K562 (cell line): ENCODE results near the gene RXFP1. TPM values are rescaled to one million over a fixed set of nuclear protein-coding genes. Genes with fewer than 3 reads are reported as not detected.
A peak's percentile ranks its signal among the peaks of the same experiment; 100 is the strongest.

Source experiments
- ATAC-seq: fragments of 200-7000 bp; cut with Tn5 transposase; 3 replicates; pipeline ENCODE4 v1.9.1; 2020; ENCODE audit warnings: moderate library complexity
- BruUV-seq: library from RNA; stranded (reverse); fragments of 400-500 nt; replicated peaks from 2 replicates; lab custom pipeline; 2021; lab: Mats Ljungman, UMichigan
- CTCF ChIA-PET: fragments of 300-600 bp; formaldehyde crosslinking; extraction: SDS; loops from one replicate; lab custom pipeline; 2021; ENCODE audit warnings: low intra/inter-chr PET ratio; lab: Yijun Ruan, JAX
- POLR2A ChIA-PET: fragments of 300-600, 350-650 bp; sonication (Branson Sonifier 250); formaldehyde crosslinking; extraction: SDS; loops from one replicate; lab custom pipeline; 2021; ENCODE audit warnings: antibody characterized with exemption, inconsistent platforms; lab: Yijun Ruan, JAX
- DNase-seq, 4 experiments: peaks; one replicate each; pipeline versions ENCODE4 v3.0.0 to v3.0.0-alpha.2; 2011 to 2018; ENCODE audit warnings: low spot score in 3 of 4, mixed read lengths in 3 of 4; ENCODE audit errors: extremely low read depth in 1 of 4
- FAIRE-seq: peaks from 2 replicates; lab custom pipeline; 2011; peaks lifted over from hg19 to GRCh38; lab: Jason Lieb, UNC
- H2AFZ ChIP-seq: 2 replicates; pipeline ENCODE4 v1.6.0; 2011; ENCODE audit warnings: low read depth, low read length, control low read depth, inconsistent platforms
- H3K27ac ChIP-seq: fragments of 200-600 bp; 3 replicates; pipeline ENCODE4 v1.8.0; 2011; ENCODE audit warnings: low read depth, mild to moderate bottlenecking, control low read depth, inconsistent platforms, low read length, moderate library complexity, mixed read lengths; ENCODE audit errors: extremely low read depth
- H3K27me3 ChIP-seq, 2 experiments: fragments of 300-600 bp in 1 of 2; 2 replicates in 1 of 2; 3 replicates in 1 of 2; pipeline versions ENCODE4 v1.6.0 to v1.8.0; 2011; ENCODE audit warnings: inconsistent platforms in 2 of 2, low read length in 2 of 2, mild to moderate bottlenecking in 1 of 2, mixed read lengths in 1 of 2, moderate library complexity in 1 of 2; ENCODE audit not compliant: control insufficient read depth in 2 of 2, insufficient read depth in 2 of 2
- H3K36me3 ChIP-seq: fragments of 300-600 bp; 3 replicates; pipeline ENCODE4 v1.8.0; 2011; ENCODE audit warnings: mild to moderate bottlenecking, low read length, inconsistent platforms; ENCODE audit not compliant: control insufficient read depth, insufficient read depth
- H3K4me1 ChIP-seq, 2 experiments: fragments of 200-600 bp in 1 of 2; replicated peaks in 1 of 2; 2 replicates in 1 of 2; 3 replicates in 1 of 2; pipeline versions ENCODE4 v1.5.1 to v1.8.0; 2011; ENCODE audit warnings: inconsistent platforms in 2 of 2, low read length in 2 of 2, mild to moderate bottlenecking in 1 of 2, mixed read lengths in 1 of 2, moderate library complexity in 1 of 2; ENCODE audit not compliant: control insufficient read depth in 2 of 2, insufficient read depth in 2 of 2
- H3K4me2 ChIP-seq: 2 replicates; pipeline ENCODE4 v1.6.1; 2011; ENCODE audit warnings: low read length, control low read depth, inconsistent platforms, mixed read lengths; ENCODE audit not compliant: insufficient read depth
- H3K4me3 ChIP-seq: fragments of 200-600 bp; sonication (generic), shearing (Covaris generic); 2 replicates; pipeline ENCODE4 v1.5.1; 2016; ENCODE audit warnings: control low read depth, inconsistent platforms
- H3K79me2 ChIP-seq: fragments of 200-600 bp; 3 replicates; pipeline ENCODE4 v1.8.0; 2011; ENCODE audit warnings: low read length, inconsistent platforms; ENCODE audit not compliant: control insufficient read depth, insufficient read depth
- H3K9ac ChIP-seq, 2 experiments: 2 replicates each; pipeline versions ENCODE4 v1.6.0 to v1.6.1; 2011; ENCODE audit warnings: low read depth in 2 of 2, low read length in 2 of 2, control low read depth in 1 of 2, inconsistent platforms in 1 of 2, mild to moderate bottlenecking in 1 of 2, mixed read lengths in 1 of 2; ENCODE audit not compliant: insufficient read depth in 1 of 2
- H3K9me1 ChIP-seq: one replicate; pipeline ENCODE4 v1.6.0; 2011; ENCODE audit warnings: inconsistent platforms, mild to moderate bottlenecking, low read length, moderate library complexity; ENCODE audit not compliant: control insufficient read depth, insufficient read depth
- H3K9me3 ChIP-seq: replicated peaks from 2 replicates; pipeline ENCODE4 v1.5.1; 2011; ENCODE audit warnings: low read depth, low read length, inconsistent platforms; ENCODE audit not compliant: control insufficient read depth, insufficient read depth
- H4K20me1 ChIP-seq: replicated peaks from 2 replicates; pipeline ENCODE4 v1.6.1; 2011; ENCODE audit warnings: low read length, inconsistent platforms, mixed read lengths; ENCODE audit not compliant: control insufficient read depth, insufficient read depth
- CHAMP1 ChIP-seq: fragments of 450-650 bp; IDR thresholded peaks from 2 replicates; pipeline ENCODE4 v1.6.1; 2016; ENCODE audit warnings: mild to moderate bottlenecking
- EGR1 ChIP-seq: fragments of 450-650 bp; conservative IDR thresholded peaks from 2 replicates; pipeline ENCODE4 v1.6.1; 2017; ENCODE audit warnings: mild to moderate bottlenecking
- HDAC1 ChIP-seq, 2 experiments: fragments of 450-650 bp; IDR thresholded peaks; 2 replicates each; pipeline ENCODE4 v1.6.1; 2016 to 2017; ENCODE audit warnings: inconsistent platforms in 1 of 2, mild to moderate bottlenecking in 1 of 2, moderate library complexity in 1 of 2
- HMBOX1 ChIP-seq: sonication (generic); IDR thresholded peaks from 2 replicates; pipeline ENCODE4 v1.6.1; 2016
- KHSRP ChIP-seq: fragments of 450-650 bp; IDR thresholded peaks from 2 replicates; pipeline ENCODE4 v1.6.1; 2017
- MYC ChIP-seq, 2 experiments: fragments of 250-450 bp in 1 of 2; sonication (Bioruptor Pico) in 1 of 2; IDR thresholded peaks; 2 replicates each; pipeline versions ENCODE4 v1.5.1 to v1.6.1; 2012 to 2021; ENCODE audit warnings: low read depth in 2 of 2, borderline replicate concordance in 1 of 2, improper control_type of control experiment in 1 of 2, low read length in 1 of 2, mild to moderate bottlenecking in 1 of 2, moderate library complexity in 1 of 2
- PRPF4 ChIP-seq: fragments of 200-400 bp; formaldehyde crosslinking; IDR thresholded peaks from one replicate; pipeline ENCODE4 v1.6.1; 2017; ENCODE audit warnings: low read length, low read depth, mild to moderate bottlenecking; ENCODE audit not compliant: insufficient read depth, poor library complexity, severe bottlenecking
- RNF2 ChIP-seq: sonication (generic); IDR thresholded peaks from 2 replicates; pipeline ENCODE4 v1.6.1; 2016
- WHSC1 ChIP-seq: IDR thresholded peaks from one replicate; pipeline ENCODE4 v1.6.1; 2012; ENCODE audit warnings: low read length, control low read depth, inconsistent platforms
- ZBTB9 ChIP-seq: fragments of 450-650 bp; formaldehyde crosslinking; IDR thresholded peaks from 2 replicates; pipeline ENCODE4 v1.4.0; 2020; ENCODE audit warnings: mild to moderate bottlenecking, moderate library complexity
- ZNF184 ChIP-seq: sonication (generic); formaldehyde crosslinking; IDR thresholded peaks from 2 replicates; pipeline ENCODE4 v1.5.0; 2020; ENCODE audit warnings: missing genetic modification reagents
- ZNF23 ChIP-seq: fragments of 250-450 bp; sonication (Bioruptor Pico); IDR thresholded peaks from 2 replicates; pipeline ENCODE4 v1.4.0; 2020; ENCODE audit warnings: mild to moderate bottlenecking
- ZNF395 ChIP-seq: fragments of 200-800 bp; sonication (Bioruptor generic); IDR thresholded peaks from 2 replicates; pipeline ENCODE4 v1.6.1; 2017; ENCODE audit warnings: missing genetic modification characterization, missing compliant biosample characterization
- WGBS: fragments of 100-300 bp; shearing (Covaris generic); methylation state at CpG from one replicate; pipeline ENCODE4 v1.1.6; 2016; ENCODE audit warnings: low coverage, mixed read lengths; ENCODE audit not compliant: insufficient coverage; ENCODE audit errors: missing lambda C conversion rate; 5-methylcytosine and 5-hydroxymethylcytosine counted together
- in situ Hi-C: fragments of 300-500 bp; cut with MboI; formaldehyde crosslinking; loops from 4 replicates; pipeline ENCODE4 v1.15.0; 2018; ENCODE audit warnings: inconsistent platforms, mixed read lengths
- intact Hi-C: fragments of 100-400 bp; cut with micrococcal nuclease; formaldehyde crosslinking; loops from 2 replicates; pipeline ENCODE4 v1.14.2; 2022
- polyA plus RNA-seq, 8 experiments: library from polyadenylated mRNA; depleted of rRNA in 4 of 8; stranded (reverse) in 5 of 8; unstranded in 3 of 8; fragments of >200 nt; fragmentation: Nextera tagmentation in 2 of 8; fragmentation: Illumina TruSeq in 1 of 8; extraction: Ambion mirVana in 2 of 8; extraction: Trizol in 1 of 8; gene quantifications; 2 replicates each; pipeline versions ENCODE4 v1.2.1 to v1.2.3, GENCODE V29; 2011 to 2014; ENCODE audit warnings: inconsistent platforms in 1 of 8, missing spikeins in 1 of 8
- total RNA-seq, 7 experiments: library from RNA; depleted of rRNA in 6 of 7; stranded (reverse); fragments of >200 nt in 6 of 7; fragmentation: Illumina TruSeq in 2 of 7; extraction: Trizol in 2 of 7; gene quantifications; 2 replicates each; pipeline versions ENCODE4 v1.2.1 to v1.2.3, GENCODE V29; 2011 to 2021; ENCODE audit warnings: low replicate concordance in 1 of 7

RXFP1 gene
- total and polyA plus RNA-seq, 9 of the 15 experiments (the other 6 are each of a cell fraction or from before 2014, with no cell fraction given): 0.03 to 0.06 (median 0.04) TPM; not detected in 6

GRCh38 chr4:158671665-158671914, 149.9 kb downstream of the RXFP1 start, which contains the start of gene C4orf46 (continued):
- TF ChIP-seq CHAMP1 (no peak), EGR1 (peak; percentile 72), ZNF395 (CRISPR knock-in tag) (peak; percentile 69; the same call in 1 of the 2 replicates)

GRCh38 chr4:158671915-158672806, 150.5 kb downstream of the RXFP1 start, which contains the start of gene ETFDH:
ETFDH (plus strand) TSS chr4:158672296; CDS start chr4:158672457, 161 bp downstream.
- no peaks in the 10 kb centered on the region for H4K20me1 ChIP-seq
- peaks cover 9 to 16% of the 10 kb centered on the region in 2 experiments; a peak in 4 of 5 replicates for H3K4me1 ChIP-seq
- H3K27me3 ChIP-seq: no peaks in the 10 kb centered on the region
- H3K4me2 ChIP-seq: peak within 1 kb of the TSS; percentile 91
- ATAC-seq (peak; percentile 87), DNase-seq (peak; percentile 94 to 99 (median 96)), FAIRE-seq (peak; percentile 98)
- intact Hi-C loops (loop anchor here (2.0 to 5.0 kb wide), 2 partner anchors 51 to 95 kb away; partner anchors contain the start of genes FNIP2 and PPID), in situ Hi-C loops (no loop called here)
- H3K9me1 ChIP-seq: no peaks in the 10 kb centered on the region
- peak within 1 kb of the TSS; percentile 74 to 96 for H3K9ac ChIP-seq
- BruUV-seq: no TSS peak
- peak within 1 kb of the TSS; percentile 96 for H2AFZ ChIP-seq
- ChIA-PET CTCF (interaction anchor here (0.7 kb wide), 1 partner anchor 45 kb away, joined by 3 read pairs; no protein-coding TSS in a partner anchor), POLR2A (interaction anchor here (0.6 to 0.7 kb wide), 2 partner anchors 19 to 535 kb away, joined by 3 to 4 read pairs; no protein-coding TSS in a partner anchor)
- H3K9me3 ChIP-seq: no peaks in the 10 kb centered on the region
- H3K36me3 ChIP-seq: peaks cover 5% of the 10 kb centered on the region; the same call in 2 of the 3 replicates
- H3K4me3 ChIP-seq: peak within 1 kb of the TSS; percentile 92
- WGBS: under 1% methylated on average over 54 of the region's 60 CpGs
- peak within 1 kb of the TSS; percentile 81 for H3K27ac ChIP-seq
- peaks cover 38% of the 10 kb centered on the region for H3K79me2 ChIP-seq
- no peak for TF ChIP-seq ZNF23 (CRISPR knock-in tag)
- peak; percentile 84 for TF ChIP-seq RNF2
- peak; percentile 44; the same call in 1 of the 2 replicates for TF ChIP-seq HMBOX1
- no peak for TF ChIP-seq PRPF4
- peak; percentile 77; the same call in 1 of the 2 replicates for TF ChIP-seq MYC (IDR thresholded peaks at IDR 0.05; ENCODE audit: low read depth, low read length)
- TF ChIP-seq MYC (CRISPR knock-in tag; IDR thresholded peaks at IDR 0.05; ENCODE audit: borderline replicate concordance, low read depth): peak; percentile 36; the same call in 1 of the 2 replicates
- no peak for TF ChIP-seq KHSRP
- no peak for TF ChIP-seq WHSC1
- no peak for TF ChIP-seq ZBTB9 (CRISPR knock-in tag)
- peak in 1 of 2 experiments; percentile 70; a peak in 2 of 4 replicates for TF ChIP-seq HDAC1 (IDR thresholded peaks at IDR 0.05)
- TF ChIP-seq ZNF184: no peak
